ENCODE data around the gene CENPN.

- TF ChIP-seq FOXM1 (IDR thresholded peaks at IDR 0.05; ENCODE audit: borderline replicate concordance, low read depth) (no peak), CEBPB (IDR thresholded peaks at IDR 0.05) (no peak), MAX (IDR thresholded peaks at IDR 0.05) (no peak), EP300 (IDR thresholded peaks at IDR 0.05; ENCODE audit: borderline replicate concordance) (no peak)
Observed at GRCh38 chr16:81029930-81030604, 23.1 kb downstream of the CENPN start.
